ENCODE results near the gene DNAJB5.

- TF ChIP-seq CTCF (conservative IDR thresholded peaks at IDR 0.05; ENCODE audit: low read depth, low read length) = no peak
- no peak for TF ChIP-seq EZH2 (IDR thresholded peaks at IDR 0.05; ENCODE audit: borderline replicate concordance, low read depth, low read length, poor library complexity, severe bottlenecking)
Measured at GRCh38 chr9:34956648-34957047, 32.9 kb upstream of the DNAJB5 start.
